ENCODE measurements around the gene TNFRSF1B.
A peak's percentile ranks its signal among the peaks of the same experiment; 100 is the strongest.

- TF ChIP-seq CTCF (optimal IDR thresholded peaks at IDR 0.05 in 1 of 3, IDR thresholded peaks at IDR 0.05 in 1 of 3, conservative IDR thresholded peaks at IDR 0.05 in 1 of 3; ENCODE audit: extremely low read depth in 1 of 3, insufficient read depth in 2 of 3, low read length in 3 of 3) (peak in 2 of 3 experiments; percentile 23 to 41), EZH2 (IDR thresholded peaks at IDR 0.05; ENCODE audit: low read length) (no peak)
These were observed 77.3 kb downstream of the TNFRSF1B start for GRCh38 chr1:12244078-12244477.

Measured in keratinocyte (primary cell).